Brain pericyte (primary cell): ENCODE results near the gene FAF1.
A peak's percentile ranks its signal among the peaks of the same experiment; 100 is the strongest.

ENCODE experiments used
- DNase-seq: peaks from one replicate; pipeline ENCODE4 v3.0.0-alpha.2; 2012; ENCODE audit warnings: low read depth, low spot score

The FAF1 gene

DNA sequence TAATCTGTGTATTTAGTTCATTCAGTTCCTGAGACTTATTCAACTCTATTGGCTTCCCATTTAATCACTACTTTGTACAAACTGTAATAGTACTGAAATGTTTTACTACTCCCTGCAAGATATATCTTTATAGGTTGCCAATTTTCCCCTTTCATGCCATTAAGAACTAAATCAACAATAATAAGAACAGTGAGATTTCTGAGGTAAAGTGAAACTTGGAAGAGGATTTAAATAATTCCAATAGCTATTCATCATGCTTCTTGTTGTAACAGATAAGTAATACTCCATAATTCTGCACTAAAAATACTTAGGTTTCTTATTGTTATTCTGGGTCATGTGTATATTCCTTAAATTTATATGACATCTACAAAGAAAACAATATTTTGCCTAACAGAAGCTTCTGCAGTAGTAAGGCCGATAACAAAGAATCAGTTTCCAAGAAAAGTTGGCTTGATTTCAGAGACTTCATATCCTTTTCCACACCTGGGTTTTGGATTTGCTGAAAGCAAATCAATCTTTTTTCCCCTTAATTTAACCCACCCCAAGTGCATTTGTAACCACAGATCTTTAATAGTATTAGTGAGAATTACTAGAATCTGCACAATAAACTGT lies 258.3 kb downstream of the FAF1 start:
- no peak for DNase-seq

DNA sequence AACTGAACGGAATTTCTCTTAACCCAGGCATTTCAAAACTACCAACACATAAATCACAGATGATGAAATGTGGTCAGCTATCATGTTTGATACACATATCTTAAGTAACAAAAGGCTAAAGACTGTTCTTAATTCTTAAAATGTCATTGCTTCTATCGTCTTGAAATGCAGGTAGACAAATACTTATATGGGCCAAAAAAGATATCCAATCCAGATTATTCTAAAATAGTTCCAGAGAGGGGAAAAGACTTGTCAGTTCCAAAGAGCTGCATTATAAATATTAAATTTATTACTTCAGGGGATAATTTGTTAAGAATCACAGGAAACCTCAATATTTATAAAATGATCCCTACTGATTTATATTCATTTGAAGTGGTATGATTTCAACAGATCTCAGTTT lies 259.4 kb downstream of the FAF1 start:
- DNase-seq, result no peak

- DNase-seq, result no peak
Measured at GRCh38 chr1:50700214-50700613, 259.9 kb downstream of the FAF1 start.

DNA sequence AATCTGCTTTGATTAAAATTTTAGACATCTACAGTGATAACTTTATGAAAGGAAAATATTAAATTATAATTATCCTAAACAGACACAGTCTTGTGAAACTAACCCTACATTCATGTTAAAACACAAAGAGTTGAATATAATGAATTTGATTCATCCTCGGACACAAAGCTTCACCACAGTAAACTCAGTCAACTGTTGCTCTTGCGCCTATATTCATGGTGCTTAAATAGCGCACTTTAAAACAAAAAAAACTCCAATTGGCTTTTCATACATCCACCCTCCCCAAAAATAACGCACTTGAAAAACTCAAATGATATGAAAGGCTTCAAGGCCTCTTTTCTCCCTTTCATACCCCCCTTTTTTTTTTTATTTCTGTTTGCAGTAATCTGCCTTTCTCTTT lies 260.3 kb downstream of the FAF1 start:
- DNase-seq, result no peak

GRCh38 chr1:50697440-50698421 lies 262.3 kb downstream of the FAF1 start:
- DNase-seq, result no peak

GRCh38 chr1:50693829-50694228 lies 266.2 kb downstream of the FAF1 start:
- no peak for DNase-seq

DNA sequence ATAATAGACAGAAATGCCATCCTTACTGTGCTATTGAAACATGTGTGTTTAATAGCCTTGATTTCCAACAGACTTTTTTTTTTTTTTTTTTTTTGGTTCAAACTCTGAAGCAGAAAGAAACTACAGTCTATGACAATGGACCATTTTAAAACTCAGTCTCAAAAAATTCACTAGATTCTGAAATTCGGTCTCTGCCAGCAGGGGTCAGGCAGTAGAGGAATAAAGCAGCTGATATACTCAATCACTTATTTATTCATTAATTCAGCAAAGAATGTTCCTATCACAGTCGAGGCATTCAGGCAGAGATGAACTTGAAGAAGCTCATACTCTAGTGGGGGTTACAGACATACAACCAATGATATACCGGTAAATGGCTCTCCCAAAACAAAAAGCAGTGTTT lies 275.9 kb downstream of the FAF1 start:
- DNase-seq, result no peak

DNA sequence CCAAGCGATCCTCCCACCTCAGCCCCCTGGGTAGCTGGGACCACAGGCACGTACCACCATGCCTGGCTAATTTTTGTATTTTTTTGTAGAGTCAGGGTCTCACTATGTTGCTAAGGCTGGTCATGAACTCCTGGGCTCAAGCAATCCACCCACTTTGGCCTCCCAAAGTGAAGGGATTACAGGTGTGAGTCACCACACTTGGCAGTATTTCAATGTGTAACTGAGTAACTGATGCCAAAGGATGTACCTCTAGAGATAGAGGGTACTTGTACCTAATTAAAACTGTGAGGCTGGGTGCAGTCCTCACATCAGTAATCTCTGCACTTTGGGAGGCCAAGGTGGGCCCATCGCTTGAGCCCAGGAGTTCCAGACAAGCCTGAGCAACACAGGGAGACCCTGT lies 278.1 kb downstream of the FAF1 start:
- no peak for DNase-seq

DNA sequence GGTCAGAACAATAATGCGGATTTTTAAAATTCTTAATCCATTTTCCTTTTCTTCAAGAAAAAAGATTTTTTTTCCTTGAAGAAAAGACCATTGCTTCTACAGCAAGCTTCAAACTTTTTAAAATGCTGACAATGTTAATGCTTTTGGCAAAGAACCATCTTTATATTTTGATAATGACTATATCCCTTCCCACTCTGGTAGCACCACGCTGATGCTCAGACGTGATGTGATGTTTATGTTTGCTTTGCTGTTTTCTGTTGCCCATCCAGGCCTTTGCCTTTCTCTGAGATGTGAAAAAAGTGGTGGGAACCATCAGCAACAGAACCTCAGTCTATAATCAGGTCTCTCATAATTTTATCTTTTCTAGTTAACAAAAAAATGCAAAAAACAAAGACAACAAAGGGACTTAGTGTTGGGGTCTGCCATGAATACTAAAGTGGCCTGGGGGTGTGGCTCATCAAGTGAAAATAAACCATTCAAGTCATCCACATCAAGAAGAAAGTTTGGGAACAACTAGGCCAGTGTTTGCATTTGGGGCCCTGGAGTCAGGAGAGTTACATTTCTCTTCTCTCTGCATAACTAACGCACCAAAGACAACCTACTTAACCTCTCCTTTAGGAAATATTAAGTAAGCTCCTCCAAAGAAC lies 292.2 kb downstream of the FAF1 start:
- peak; percentile 77 for DNase-seq

DNA sequence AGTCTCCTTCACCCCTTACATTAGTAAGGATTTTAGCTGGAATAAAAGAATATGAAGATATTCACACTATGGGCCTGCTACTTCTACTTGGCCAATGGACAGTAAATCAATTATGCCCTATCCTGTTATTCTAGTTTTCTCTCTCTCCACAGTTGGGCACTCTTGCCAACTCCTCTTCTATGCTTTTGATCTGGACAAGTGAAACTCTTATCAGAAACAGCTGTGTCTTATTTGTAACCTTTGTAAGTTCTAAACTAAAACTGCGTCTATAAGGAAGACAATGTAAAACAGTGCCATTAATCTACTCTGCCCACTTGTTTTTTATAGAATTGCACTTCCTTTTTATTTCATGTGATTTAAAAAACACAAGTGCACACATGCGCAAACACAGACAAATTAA lies 292.8 kb downstream of the FAF1 start:
- DNase-seq, result no peak

GRCh38 chr1:50666849-50667248 lies 293.2 kb downstream of the FAF1 start:
- no peak for DNase-seq

- no peak for DNase-seq
Measured at GRCh38 chr1:50665413-50665812, 294.7 kb downstream of the FAF1 start.

DNA sequence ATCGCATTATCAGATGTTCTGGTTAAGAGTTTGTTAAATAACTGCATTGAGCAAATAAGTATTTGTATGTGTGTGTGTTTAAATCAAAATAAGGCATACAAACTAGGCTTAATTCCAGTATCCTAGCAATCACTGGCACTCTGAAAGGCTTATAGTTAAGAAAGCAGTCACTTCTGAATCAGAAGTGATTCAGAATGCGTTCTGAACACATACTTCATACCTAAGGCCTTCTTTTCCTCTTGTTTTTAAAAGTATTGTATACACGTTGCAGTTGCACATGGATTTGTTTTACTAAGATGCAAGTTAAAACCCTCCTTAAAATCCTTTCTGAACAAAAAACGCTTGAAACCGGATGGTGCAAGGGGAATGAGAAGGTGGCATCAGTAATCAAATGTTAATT lies 298.4 kb downstream of the FAF1 start:
- no peak for DNase-seq

GRCh38 chr1:50659107-50659662 lies 300.9 kb downstream of the FAF1 start:
- no peak for DNase-seq

GRCh38 chr1:50658459-50659076 lies 301.5 kb downstream of the FAF1 start:
- DNase-seq, result no peak

GRCh38 chr1:50656931-50657330 lies 303.1 kb downstream of the FAF1 start:
- DNase-seq, result no peak

DNA sequence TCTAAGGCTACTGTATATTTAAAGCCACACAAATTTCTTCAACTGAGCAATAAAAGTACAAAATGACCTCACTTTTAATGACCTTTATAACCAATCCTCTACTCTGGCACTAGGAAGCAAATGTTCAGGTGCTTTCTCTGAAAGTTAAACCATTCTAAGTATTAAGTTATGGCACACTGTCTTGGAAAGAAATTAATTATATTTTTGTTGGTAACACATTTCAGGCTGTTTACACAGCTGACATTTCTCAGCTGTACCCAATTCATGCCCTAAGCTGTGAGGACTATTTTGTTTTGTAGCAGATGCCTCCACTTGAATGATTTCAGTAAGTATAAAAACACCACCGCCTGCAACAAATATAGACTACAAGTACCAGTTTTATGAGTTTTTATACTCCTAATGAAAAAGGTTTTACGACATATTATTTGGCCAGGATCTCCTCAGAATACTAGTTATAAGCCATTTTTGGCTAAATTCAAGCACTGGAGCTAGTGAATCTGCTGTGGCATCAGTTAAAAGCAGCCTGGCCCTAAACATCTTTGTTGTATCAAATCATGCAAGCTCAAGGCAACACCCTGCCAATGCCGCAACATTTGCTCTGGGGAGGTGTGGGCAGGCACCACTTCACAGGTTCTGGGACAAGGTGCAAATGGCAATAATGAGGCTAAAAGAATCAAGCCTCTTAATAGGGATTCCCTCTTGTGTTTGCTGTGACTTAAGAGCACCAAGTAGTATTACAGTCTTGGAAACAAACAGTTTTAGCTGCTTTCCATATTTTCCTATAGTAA lies 308.4 kb downstream of the FAF1 start:
- DNase-seq, result no peak

DNA sequence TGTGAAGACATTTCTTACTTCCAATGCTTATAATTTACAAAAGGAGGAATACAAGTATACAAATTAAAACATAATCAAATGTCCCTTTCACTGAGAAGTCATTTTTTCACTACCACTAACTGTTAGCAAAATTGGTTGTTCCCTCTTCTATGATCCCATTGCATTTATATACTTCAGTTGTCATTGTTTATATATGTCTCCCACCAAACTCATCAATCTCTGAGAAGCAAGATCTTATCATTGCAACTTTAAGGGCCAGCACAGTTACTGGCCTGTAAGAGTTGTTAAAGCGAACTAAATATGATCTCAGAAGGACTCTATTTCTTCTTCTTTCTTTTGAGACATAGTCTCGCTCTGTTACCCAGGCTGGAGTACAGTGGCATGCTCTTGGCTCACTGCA lies 313.5 kb downstream of the FAF1 start:
- no peak for DNase-seq

DNA sequence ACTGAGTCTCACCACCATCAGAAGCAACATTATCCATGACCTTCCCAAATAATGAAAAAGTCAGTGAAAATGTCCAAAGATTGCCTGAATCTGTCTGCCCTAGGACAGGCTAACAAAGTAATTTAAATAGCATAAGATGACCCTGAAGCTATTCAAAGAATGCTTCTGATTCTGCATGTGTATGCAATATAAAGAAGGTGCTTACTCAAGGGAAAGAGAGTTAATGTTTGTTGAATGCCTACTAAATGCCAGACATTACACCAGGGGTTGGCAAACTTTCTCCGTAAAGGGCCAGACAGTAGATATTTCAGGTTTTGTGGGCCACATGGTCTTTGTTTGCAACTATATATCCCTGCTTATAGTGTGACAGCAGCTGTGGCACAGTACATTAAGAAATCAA lies 314.9 kb downstream of the FAF1 start:
- no peak for DNase-seq

GRCh38 chr1:50644447-50645105 lies 315.5 kb downstream of the FAF1 start:
- DNase-seq, result no peak

DNA sequence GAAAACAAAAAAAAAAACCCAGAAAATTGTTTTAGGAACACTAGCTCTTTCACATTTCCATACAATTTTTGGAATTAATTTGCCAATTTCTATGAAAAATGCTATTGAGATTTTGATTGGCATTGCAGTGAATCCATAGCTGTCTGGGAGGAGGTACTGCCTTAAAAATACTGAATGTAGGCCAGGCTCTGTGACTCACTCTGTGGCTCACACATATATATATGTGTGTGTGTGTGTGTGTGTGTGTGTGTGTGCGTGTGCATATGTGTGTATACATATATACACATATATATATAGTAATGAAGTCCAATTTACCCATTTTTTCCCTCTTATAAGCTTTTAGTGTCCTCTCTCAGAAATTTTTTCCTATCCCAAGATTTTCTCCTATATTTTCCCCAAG lies 322.6 kb downstream of the FAF1 start:
- no peak for DNase-seq
